Tibial nerve (tissue), 3 donors: ENCODE measurements around the gene SPOCK1.

ENCODE experiments used
- CTCF ChIP-seq, 5 experiments: fragments of 200-600 bp in 3 of 5; fragments of 450-650 bp in 2 of 5; sonication (generic) in 3 of 5; IDR thresholded peaks; one replicate each; pipeline ENCODE4 v1.5.1; 2016 to 2019; ENCODE audit warnings: antibody characterized with exemption in 5 of 5, mild to moderate bottlenecking in 3 of 5, moderate library complexity in 2 of 5
- POLR2A ChIP-seq, 2 donors: fragments of 450-650 bp; IDR thresholded peaks; one replicate each; pipeline ENCODE4 v1.6.1; 2017; ENCODE audit warnings: antibody characterized with exemption in 2 of 2, mild to moderate bottlenecking in 2 of 2, moderate library complexity in 2 of 2

GRCh38 chr5:137105351-137106035 is 393.6 kb downstream of the SPOCK1 start:
- TF ChIP-seq POLR2A (IDR thresholded peaks at IDR 0.05), result no peak
- no peak for TF ChIP-seq CTCF (IDR thresholded peaks at IDR 0.05)
